H9 (cell line): ENCODE results near the gene ALG9. TPM values are rescaled to one million over a fixed set of nuclear protein-coding genes. Genes with fewer than 3 reads are reported as not detected.

ENCODE experiments used
- DNase-seq: peaks from one replicate; pipeline ENCODE4 v3.0.0-alpha.2; 2017
- H2AFZ ChIP-seq: one replicate; pipeline ENCODE4 v1.6.1; 2013; ENCODE audit warnings: mild to moderate bottlenecking, low read length, control low read depth, moderate library complexity
- H2AK5ac ChIP-seq: 2 replicates; pipeline ENCODE4 v1.6.1; 2013; ENCODE audit warnings: low read length, control low read depth, mixed read lengths; ENCODE audit not compliant: insufficient read length
- H2BK120ac ChIP-seq: one replicate; pipeline ENCODE4 v1.6.1; 2013; ENCODE audit warnings: low read depth, mild to moderate bottlenecking, low read length, control low read depth, inconsistent platforms; ENCODE audit not compliant: poor library complexity, severe bottlenecking
- H2BK12ac ChIP-seq: 2 replicates; pipeline ENCODE4 v1.6.1; 2013; ENCODE audit warnings: low read length, control low read depth, mixed read lengths, low read depth; ENCODE audit not compliant: insufficient read length
- H2BK15ac ChIP-seq: 2 replicates; pipeline ENCODE4 v1.6.1; 2013; ENCODE audit warnings: low read depth, low read length, control low read depth
- H2BK20ac ChIP-seq: one replicate; pipeline ENCODE4 v1.6.1; 2013; ENCODE audit warnings: low read depth, mild to moderate bottlenecking, low read length, control low read depth, inconsistent platforms; ENCODE audit not compliant: poor library complexity, severe bottlenecking
- H2BK5ac ChIP-seq: 2 replicates; pipeline ENCODE4 v1.6.1; 2013; ENCODE audit warnings: low read length, control low read depth, mixed read lengths; ENCODE audit not compliant: insufficient read length
- H3K14ac ChIP-seq: 2 replicates; pipeline ENCODE4 v1.6.1; 2013; ENCODE audit warnings: low read length, control low read depth; ENCODE audit not compliant: insufficient read depth
- H3K18ac ChIP-seq: 2 replicates; pipeline ENCODE4 v1.6.1; 2013; ENCODE audit warnings: low read depth, mild to moderate bottlenecking, mixed read lengths, low read length, control low read depth; ENCODE audit not compliant: insufficient read length
- H3K23ac ChIP-seq: 2 replicates; pipeline ENCODE4 v1.6.1; 2013; ENCODE audit warnings: low read length, control low read depth, mixed read lengths, low read depth; ENCODE audit not compliant: insufficient read length
- H3K23me2 ChIP-seq: 2 replicates; pipeline ENCODE4 v1.6.1; 2013; ENCODE audit warnings: low read depth, mild to moderate bottlenecking, mixed read lengths, low read length, control low read depth; ENCODE audit not compliant: insufficient read length, poor library complexity, severe bottlenecking
- H3K27ac ChIP-seq: 2 replicates; pipeline ENCODE4 v1.5.1; 2013; ENCODE audit warnings: low read length, control low read depth, mixed read lengths, low read depth; ENCODE audit not compliant: insufficient read length
- H3K27me3 ChIP-seq: 2 replicates; pipeline ENCODE4 v1.6.1; 2013; ENCODE audit warnings: low read length, control low read depth, inconsistent platforms; ENCODE audit not compliant: insufficient read depth
- H3K4ac ChIP-seq: 2 replicates; pipeline ENCODE4 v1.6.1; 2013; ENCODE audit warnings: low read depth, mild to moderate bottlenecking, control low read depth, inconsistent platforms, low read length, moderate library complexity
- H3K4me1 ChIP-seq: 2 replicates; pipeline ENCODE4 v1.6.1; 2013; ENCODE audit warnings: low read length, control low read depth, inconsistent platforms; ENCODE audit not compliant: insufficient read depth
- H3K4me2 ChIP-seq: 2 replicates; pipeline ENCODE4 v1.6.1; 2013; ENCODE audit warnings: low read length, control low read depth, mixed read lengths; ENCODE audit not compliant: insufficient read length, insufficient read depth
- H3K56ac ChIP-seq: 2 replicates; pipeline ENCODE4 v1.6.1; 2013; ENCODE audit warnings: low read depth, mild to moderate bottlenecking, mixed read lengths, low read length, control low read depth; ENCODE audit not compliant: insufficient read length
- H3K79me1 ChIP-seq: 2 replicates; pipeline ENCODE4 v1.6.1; 2013; ENCODE audit warnings: low read depth, mild to moderate bottlenecking, moderate library complexity, low read length, control low read depth, inconsistent platforms; ENCODE audit not compliant: insufficient read depth, poor library complexity, severe bottlenecking
- H3K79me2 ChIP-seq: 2 replicates; pipeline ENCODE4 v1.6.1; 2013; ENCODE audit warnings: low read length, control low read depth, inconsistent platforms; ENCODE audit not compliant: insufficient read depth
- H3K9ac ChIP-seq: 2 replicates; pipeline ENCODE4 v1.6.1; 2013; ENCODE audit warnings: low read length, control low read depth, mixed read lengths; ENCODE audit not compliant: insufficient read length; ENCODE audit errors: extremely low read depth
- H3K9me3 ChIP-seq: one replicate; pipeline ENCODE4 v1.6.1; 2013; ENCODE audit warnings: low read depth, low read length, inconsistent platforms; ENCODE audit not compliant: control insufficient read depth
- H3T11ph ChIP-seq: one replicate; pipeline ENCODE4 v1.6.1; 2013; ENCODE audit warnings: mild to moderate bottlenecking, low read length, control low read depth, inconsistent platforms
- H4K20me1 ChIP-seq: one replicate; pipeline ENCODE4 v1.6.1; 2013; ENCODE audit not compliant: control insufficient read depth, insufficient read length, insufficient read depth
- H4K5ac ChIP-seq: 2 replicates; pipeline ENCODE4 v1.6.1; 2013; ENCODE audit warnings: low read depth, mild to moderate bottlenecking, mixed read lengths, low read length, control low read depth; ENCODE audit not compliant: insufficient read length
- H4K8ac ChIP-seq: replicated peaks from 2 replicates; pipeline ENCODE4 v1.6.1; 2013; ENCODE audit warnings: low read length, control low read depth, mixed read lengths, low read depth; ENCODE audit not compliant: insufficient read length
- H4K91ac ChIP-seq: 2 replicates; pipeline ENCODE4 v1.6.1; 2013; ENCODE audit warnings: low read depth, mild to moderate bottlenecking, moderate library complexity, mixed read lengths, low read length, control low read depth; ENCODE audit not compliant: insufficient read length
- H3K27ac Mint-ChIP-seq, 3 experiments: 2 replicates in 2 of 3; 3 replicates in 1 of 3; pipeline ENCODE4 v1.8.0; 2020 to 2021; ENCODE audit warnings: mixed read lengths in 3 of 3, mild to moderate bottlenecking in 1 of 3, moderate library complexity in 1 of 3
- H3K27me3 Mint-ChIP-seq: 2 replicates; pipeline ENCODE4 v1.8.0; 2021; ENCODE audit warnings: low read depth, mild to moderate bottlenecking, moderate library complexity, mixed read lengths
- H3K36me3 Mint-ChIP-seq, 3 experiments: 2 replicates in 2 of 3; 3 replicates in 1 of 3; pipeline ENCODE4 v1.8.0; 2020 to 2021; ENCODE audit warnings: low read depth in 3 of 3, mixed read lengths in 3 of 3; ENCODE audit not compliant: insufficient read depth in 1 of 3
- H3K4me1 Mint-ChIP-seq, 2 experiments: 2 replicates each; pipeline ENCODE4 v1.8.0; 2020; ENCODE audit warnings: mixed read lengths in 2 of 2
- H3K4me3 Mint-ChIP-seq, 2 experiments: 2 replicates in 1 of 2; 3 replicates in 1 of 2; pipeline ENCODE4 v1.8.0; 2020 to 2021; ENCODE audit warnings: mild to moderate bottlenecking in 2 of 2, mixed read lengths in 2 of 2, moderate library complexity in 1 of 2
- H3K9me3 Mint-ChIP-seq, 2 experiments: 2 replicates in 1 of 2; 3 replicates in 1 of 2; pipeline ENCODE4 v1.8.0; 2020; ENCODE audit warnings: mild to moderate bottlenecking in 2 of 2, mixed read lengths in 2 of 2, moderate library complexity in 1 of 2
- WGBS: extraction: QIAGEN DNeasy Blood & Tissue Kit; methylation state at CpG from one replicate; pipeline ENCODE4 v1.1.7; 2013; ENCODE audit warnings: missing lambda C conversion rate, low lambda C conversion rate, mixed read lengths; ENCODE audit not compliant: insufficient read length; ENCODE audit errors: extremely low coverage; 5-methylcytosine and 5-hydroxymethylcytosine counted together
- total RNA-seq: library from RNA; stranded (reverse); gene quantifications from 2 replicates; pipeline ENCODE4 v1.2.1, GENCODE V29; 2021
- TF ChIP-seq, protein P1 (sequence below): fragments of 200-600 bp; sonication (generic); conservative IDR thresholded peaks from 3 replicates; pipeline ENCODE4 v1.8.0; 2021; ENCODE audit warnings: antibody characterized with exemption, mild to moderate bottlenecking

ALG9 gene
- total RNA-seq, 1 experiment from 2014 or later: 26.0 TPM

- no CpG with 5 or more reads among the region's 2 CpGs for WGBS
- no peak overlapping the region for H2BK15ac ChIP-seq
Measured at GRCh38 chr11:111808834-111809233, 62.5 kb downstream of the ALG9 start.

More at GRCh38 chr11:111808834-111809233, 62.5 kb downstream of the ALG9 start:
- H2BK20ac ChIP-seq: no peak overlapping the region
- no peaks in the 10 kb centered on the region for H3K23me2 ChIP-seq
- H3K23ac ChIP-seq: no peak overlapping the region
- H3K4ac ChIP-seq: no peak overlapping the region
- H4K8ac ChIP-seq: no peak overlapping the region
- no peak overlapping the region for H3K4me3 Mint-ChIP-seq
- H3K4me2 ChIP-seq: no peak overlapping the region
- no peaks in the 10 kb centered on the region for H3K79me1 ChIP-seq
- H3T11ph ChIP-seq: no peak overlapping the region
- peaks cover 1 to 4% (median 3%) of the 10 kb centered on the region in 3 experiments; a peak in 3 of 7 replicates for H3K36me3 Mint-ChIP-seq
- no peak for DNase-seq
- no peaks in the 10 kb centered on the region for H4K20me1 ChIP-seq
- H4K5ac ChIP-seq: no peak overlapping the region
- H3K79me2 ChIP-seq: no peaks in the 10 kb centered on the region
- no peaks in the 10 kb centered on the region for H3K27me3 Mint-ChIP-seq
- no peak overlapping the region for H2AFZ ChIP-seq
- H3K56ac ChIP-seq: no peak overlapping the region
- H2BK5ac ChIP-seq: no peak overlapping the region
- H3K9ac ChIP-seq: no peak overlapping the region
- no peaks in the 10 kb centered on the region for H3K4me1 ChIP-seq
- no peaks in the 10 kb centered on the region for H3K9me3 Mint-ChIP-seq
- no peaks in the 10 kb centered on the region for H3K27me3 ChIP-seq
- no peak overlapping the region for H2BK12ac ChIP-seq
- peak overlapping the region in 2 of 3 experiments; percentile 1 to 4; a peak in 2 of 7 replicates for H3K27ac Mint-ChIP-seq
- no peak overlapping the region for H2AK5ac ChIP-seq
- H3K9me3 ChIP-seq: no peaks in the 10 kb centered on the region
- H4K91ac ChIP-seq: no peak overlapping the region
- H2BK120ac ChIP-seq: no peak overlapping the region
- TF ChIP-seq, protein P1, sequence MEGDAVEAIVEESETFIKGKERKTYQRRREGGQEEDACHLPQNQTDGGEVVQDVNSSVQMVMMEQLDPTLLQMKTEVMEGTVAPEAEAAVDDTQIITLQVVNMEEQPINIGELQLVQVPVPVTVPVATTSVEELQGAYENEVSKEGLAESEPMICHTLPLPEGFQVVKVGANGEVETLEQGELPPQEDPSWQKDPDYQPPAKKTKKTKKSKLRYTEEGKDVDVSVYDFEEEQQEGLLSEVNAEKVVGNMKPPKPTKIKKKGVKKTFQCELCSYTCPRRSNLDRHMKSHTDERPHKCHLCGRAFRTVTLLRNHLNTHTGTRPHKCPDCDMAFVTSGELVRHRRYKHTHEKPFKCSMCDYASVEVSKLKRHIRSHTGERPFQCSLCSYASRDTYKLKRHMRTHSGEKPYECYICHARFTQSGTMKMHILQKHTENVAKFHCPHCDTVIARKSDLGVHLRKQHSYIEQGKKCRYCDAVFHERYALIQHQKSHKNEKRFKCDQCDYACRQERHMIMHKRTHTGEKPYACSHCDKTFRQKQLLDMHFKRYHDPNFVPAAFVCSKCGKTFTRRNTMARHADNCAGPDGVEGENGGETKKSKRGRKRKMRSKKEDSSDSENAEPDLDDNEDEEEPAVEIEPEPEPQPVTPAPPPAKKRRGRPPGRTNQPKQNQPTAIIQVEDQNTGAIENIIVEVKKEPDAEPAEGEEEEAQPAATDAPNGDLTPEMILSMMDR: no peak
- no peak overlapping the region for H3K14ac ChIP-seq
- no peak overlapping the region for H3K18ac ChIP-seq
- H3K27ac ChIP-seq: no peak overlapping the region
- peaks cover 3 to 6% of the 10 kb centered on the region in 2 experiments for H3K4me1 Mint-ChIP-seq
